NCI-H526 (cell line): ENCODE measurements around the gene KLHL29.

Source experiments
- DNase-seq, 2 experiments: peaks; one replicate each; lab custom pipeline; 2025; lab: John Stamatoyannopoulos, UW

The KLHL29 gene

GRCh38 chr2:23553561-23553960 is 168.6 kb downstream of the KLHL29 start:
- no peak for DNase-seq

- no peak for DNase-seq
Observed at GRCh38 chr2:23554054-23554697, 169.2 kb downstream of the KLHL29 start.

GRCh38 chr2:23555944-23556343 is 171.0 kb downstream of the KLHL29 start:
- no peak for DNase-seq

- peak in 1 of 2 experiments; percentile 47 for DNase-seq
Observed at GRCh38 chr2:23556929-23557328, 171.9 kb downstream of the KLHL29 start.

- DNase-seq: no peak
Observed at GRCh38 chr2:23557455-23557854, 172.5 kb downstream of the KLHL29 start.

GRCh38 chr2:23559561-23560239 is 174.7 kb downstream of the KLHL29 start:
- DNase-seq: no peak

- no peak for DNase-seq
Observed at GRCh38 chr2:23561088-23561487, 176.1 kb downstream of the KLHL29 start.

- DNase-seq: no peak
Observed at GRCh38 chr2:23561544-23561943, 176.6 kb downstream of the KLHL29 start.

GRCh38 chr2:23562143-23562542 is 177.2 kb downstream of the KLHL29 start:
- DNase-seq: no peak

- no peak for DNase-seq
Observed at GRCh38 chr2:23563151-23563550, 178.2 kb downstream of the KLHL29 start.

GRCh38 chr2:23563673-23564614 is 179.0 kb downstream of the KLHL29 start:
- no peak for DNase-seq

GRCh38 chr2:23564615-23564960 is 179.6 kb downstream of the KLHL29 start:
- DNase-seq: no peak

GRCh38 chr2:23565374-23565773 is 180.4 kb downstream of the KLHL29 start:
- DNase-seq: no peak

- DNase-seq: no peak
Observed at GRCh38 chr2:23565814-23566213, 180.8 kb downstream of the KLHL29 start.

GRCh38 chr2:23566241-23567142 is 181.5 kb downstream of the KLHL29 start:
- peak in 1 of 2 experiments; percentile 35 for DNase-seq

GRCh38 chr2:23567161-23567756 is 182.3 kb downstream of the KLHL29 start:
- DNase-seq: no peak

GRCh38 chr2:23568211-23568610 is 183.2 kb downstream of the KLHL29 start:
- DNase-seq: no peak

- DNase-seq: no peak
Observed at GRCh38 chr2:23568626-23569190, 183.7 kb downstream of the KLHL29 start.

GRCh38 chr2:23569761-23570365 is 184.9 kb downstream of the KLHL29 start:
- DNase-seq: no peak

GRCh38 chr2:23571085-23571484 is 186.1 kb downstream of the KLHL29 start:
- DNase-seq: no peak
